ENCODE data around the gene PHF23. TPM values are rescaled to one million over a fixed set of nuclear protein-coding genes. Genes with fewer than 3 reads are reported as not detected.

PHF23 gene
- total RNA-seq, 2 donors from 2014 or later, result 25.9 to 52.4 TPM

DNA sequence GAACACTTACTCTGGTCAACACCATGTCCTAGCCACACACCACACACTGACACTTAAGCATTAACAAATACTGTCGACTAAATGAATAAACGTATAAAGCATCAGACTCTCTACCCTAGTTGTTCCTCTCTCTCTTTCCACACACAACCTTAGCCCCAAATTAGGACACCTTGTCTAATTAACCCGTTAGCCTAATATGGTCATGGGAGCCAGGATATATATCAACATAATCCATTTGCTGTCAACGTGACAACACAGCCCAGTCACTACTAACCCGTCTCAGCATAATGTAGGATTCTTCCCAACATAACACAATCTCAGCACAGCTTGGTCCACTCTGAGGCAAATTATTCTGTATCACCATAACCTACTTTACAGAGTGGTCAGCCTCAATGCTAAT lies 7.1 kb downstream of the PHF23 start:
- Mint-ChIP-seq H3K27ac (peak overlapping the region in 1 of 2 donors; percentile 18), H3K9me3 (no peaks in the 10 kb centered on the region), H3K36me3 (peaks cover 32 to 48% of the 10 kb centered on the region in 2 donors)
- ATAC-seq (no peak), DNase-seq (ENCODE audit: low spot score in 2 of 2) (no peak)

DNA sequence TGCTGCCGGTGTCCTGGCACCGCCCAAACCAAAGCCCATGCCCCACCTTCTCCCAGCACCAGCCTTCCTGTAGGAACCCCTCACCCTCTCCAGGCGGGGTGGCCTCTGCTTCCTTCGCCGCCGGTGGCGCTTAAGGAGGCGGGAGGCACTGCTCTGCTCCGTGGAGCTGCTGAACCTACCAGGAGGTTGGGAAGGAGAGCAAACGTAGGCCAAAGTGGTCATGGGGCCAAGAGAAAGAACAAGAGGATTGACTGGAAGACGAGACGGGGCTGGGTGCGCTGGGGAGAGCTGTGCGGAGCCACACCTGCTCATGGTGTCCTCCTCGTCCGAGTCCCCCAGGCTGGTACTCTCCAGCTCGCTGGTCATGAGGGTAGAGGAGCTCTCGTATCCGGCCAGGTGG lies 9.8 kb downstream of the PHF23 start:
- DNase-seq (ENCODE audit: low spot score in 2 of 2) (no peak), ATAC-seq (no peak)
- Mint-ChIP-seq H3K36me3 (peaks cover 25 to 36% of the 10 kb centered on the region in 2 donors), H3K9me3 (no peaks in the 10 kb centered on the region), H3K27ac (no peak overlapping the region)

DNA sequence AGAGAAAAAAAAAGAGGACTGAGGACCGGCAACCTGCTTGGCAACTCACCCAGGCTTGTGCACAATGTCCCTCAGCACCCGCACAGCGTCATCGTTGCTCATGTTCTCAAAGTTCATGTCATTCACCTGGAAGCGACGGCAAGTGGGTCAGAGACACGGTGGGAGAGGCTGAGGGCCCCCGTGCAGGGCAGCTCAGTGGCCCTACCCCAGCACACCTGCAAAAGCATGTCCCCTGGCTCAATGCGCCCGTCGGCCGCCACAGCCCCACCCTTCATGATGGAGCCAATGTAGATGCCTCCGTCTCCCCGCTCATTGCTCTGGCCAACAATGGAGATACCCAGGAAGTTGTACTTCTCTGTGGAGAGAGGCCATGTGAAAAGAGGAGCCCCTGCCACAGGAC lies 10.3 kb downstream of the PHF23 start:
- no peaks in the 10 kb centered on the region for H3K9me3 Mint-ChIP-seq
- ATAC-seq (no peak), DNase-seq (ENCODE audit: low spot score in 2 of 2) (no peak)
- H3K36me3 Mint-ChIP-seq, result peaks cover 23 to 37% of the 10 kb centered on the region in 2 donors
- H3K27ac Mint-ChIP-seq, result no peak overlapping the region

DNA sequence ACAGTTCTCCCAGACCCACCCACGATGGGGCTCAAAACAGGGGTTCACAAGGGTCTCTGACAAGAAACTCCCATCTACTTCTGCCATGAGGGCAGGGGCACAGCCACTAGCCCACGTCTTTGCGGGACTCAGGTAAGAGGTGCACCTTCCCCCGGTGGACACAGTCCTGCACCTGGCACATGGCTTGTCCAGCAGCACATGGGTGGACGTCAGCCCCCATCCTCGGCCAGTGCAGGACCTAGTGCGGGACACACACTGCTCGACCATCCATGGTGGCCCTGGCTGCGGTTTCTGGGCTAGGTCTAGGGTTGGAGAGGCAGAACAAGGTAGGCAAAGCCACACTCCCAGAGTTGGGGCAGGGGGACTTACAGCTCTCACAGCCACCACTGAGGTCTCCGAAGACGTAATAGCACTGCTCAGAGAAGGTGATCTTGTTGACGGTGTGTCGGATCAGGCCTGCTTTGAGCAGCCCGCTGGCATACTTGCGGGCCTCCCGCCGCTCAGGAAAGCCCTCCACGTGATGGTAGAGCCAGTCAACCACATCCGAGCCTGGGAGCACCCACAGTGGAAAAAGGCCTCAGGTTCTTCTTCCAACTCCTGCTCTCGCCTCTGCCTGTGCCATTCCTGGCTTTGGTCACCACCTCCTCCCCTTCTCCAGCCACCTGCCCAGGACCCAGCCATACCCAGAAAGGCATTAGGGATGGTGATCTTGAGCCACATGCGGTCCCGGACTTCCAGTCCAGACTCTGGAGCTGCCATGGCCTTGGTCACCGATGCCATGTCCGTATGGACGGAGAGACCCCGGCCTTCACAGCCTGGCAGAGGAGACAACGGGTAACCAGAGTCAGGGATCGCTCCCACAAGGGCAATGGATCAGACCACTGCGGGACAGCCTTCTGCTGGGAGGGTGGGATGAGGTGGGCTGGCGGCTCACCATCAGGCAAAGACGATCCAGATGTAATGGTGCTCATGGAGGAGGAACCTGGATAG lies 12.2 kb downstream of the PHF23 start:
- Mint-ChIP-seq H3K27ac (peak overlapping the region in 1 of 2 donors; percentile 59), H3K36me3 (peaks cover 8 to 28% of the 10 kb centered on the region in 2 donors), H3K9me3 (no peaks in the 10 kb centered on the region)
- DNase-seq (ENCODE audit: low spot score in 2 of 2), result no peak
- ATAC-seq, result peak in 1 of 2 donors; percentile 7

DNA sequence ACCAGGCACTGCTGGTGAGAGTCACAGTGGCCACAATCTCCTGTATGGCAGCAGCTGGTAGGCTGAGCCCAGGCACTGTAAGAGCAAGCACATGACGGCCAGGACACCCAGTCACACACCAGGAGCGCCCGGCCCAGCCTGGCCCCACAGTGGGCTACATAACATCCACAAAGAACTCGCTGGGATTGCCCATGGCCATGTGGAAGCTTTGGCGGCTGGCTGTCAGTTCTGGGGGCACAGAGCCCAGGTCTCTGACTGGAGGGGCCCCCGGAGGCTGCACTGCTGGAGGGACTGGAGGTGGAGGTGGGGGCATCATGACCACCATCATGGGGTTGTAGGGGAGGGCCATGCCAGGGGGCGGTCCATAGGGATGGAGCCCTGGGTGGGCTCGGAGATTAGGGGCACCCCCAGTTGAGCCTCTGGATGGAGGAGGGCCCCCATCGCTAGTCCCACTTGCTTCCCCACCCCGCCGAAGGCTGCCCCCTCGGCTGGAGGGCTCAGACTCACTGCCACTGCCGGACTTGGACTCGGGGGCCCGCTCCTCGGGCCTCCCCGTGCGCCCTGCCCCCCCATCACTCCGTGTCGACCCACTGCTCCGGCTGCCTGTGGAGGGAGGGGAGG lies 13.4 kb downstream of the PHF23 start:
- Mint-ChIP-seq H3K9me3 (no peaks in the 10 kb centered on the region), H3K27ac (peak overlapping the region in 1 of 2 donors; percentile 59), H3K36me3 (peaks cover 14 to 32% of the 10 kb centered on the region in 2 donors)
- no peak for ATAC-seq
- DNase-seq (ENCODE audit: low spot score in 2 of 2), result no peak

DNA sequence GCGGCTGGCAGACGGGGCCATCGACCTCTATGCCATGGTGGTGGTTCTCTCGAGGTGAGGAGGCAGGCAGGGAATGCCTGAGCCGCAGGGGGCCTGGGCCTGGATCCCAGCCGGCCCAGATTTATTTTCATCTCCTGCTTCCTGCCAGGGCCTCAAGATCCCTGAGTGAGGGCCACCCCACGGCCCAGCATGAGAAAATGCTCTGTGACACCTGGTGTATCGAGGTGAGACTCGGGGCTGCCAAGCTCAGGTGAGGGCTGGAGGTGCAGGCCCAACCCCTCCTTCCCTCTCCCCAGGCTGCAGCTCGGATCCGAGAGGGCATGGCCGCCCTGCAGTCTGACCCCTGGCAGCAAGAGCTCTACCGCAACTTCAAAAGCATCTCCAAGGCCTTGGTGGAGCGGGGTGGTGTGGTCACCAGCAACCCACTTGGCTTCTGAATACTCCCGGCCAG lies 14.6 kb downstream of the PHF23 start:
- Mint-ChIP-seq H3K27ac (no peak overlapping the region), H3K36me3 (peaks cover 20 to 43% of the 10 kb centered on the region in 2 donors), H3K9me3 (no peaks in the 10 kb centered on the region)
- DNase-seq (ENCODE audit: low spot score in 2 of 2), result no peak
- ATAC-seq, result no peak

DNA sequence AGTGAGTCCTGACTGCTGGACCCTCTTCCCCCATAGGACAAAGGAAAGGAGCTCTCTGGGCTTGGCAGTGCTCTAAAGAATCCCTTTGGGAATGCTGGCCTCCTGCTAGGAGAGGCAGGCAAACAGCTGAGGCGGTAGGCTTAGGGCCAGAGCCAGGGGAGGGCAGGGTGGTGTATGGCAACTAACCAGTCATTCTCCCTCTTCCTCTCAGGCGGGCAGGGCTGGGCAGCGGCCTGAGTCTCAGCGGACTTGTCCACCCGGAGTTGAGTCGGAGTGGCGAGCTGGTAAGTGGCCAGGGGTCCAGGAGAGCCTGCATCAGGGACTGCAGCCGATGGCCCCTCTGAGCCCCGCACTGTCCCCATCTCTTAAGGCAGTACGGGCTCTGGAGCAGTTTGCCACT lies 15.1 kb downstream of the PHF23 start:
- DNase-seq (ENCODE audit: low spot score in 2 of 2) (no peak), ATAC-seq (no peak)
- no peak overlapping the region for H3K27ac Mint-ChIP-seq
- H3K9me3 Mint-ChIP-seq, result no peaks in the 10 kb centered on the region
- H3K36me3 Mint-ChIP-seq, result peaks cover 20 to 41% of the 10 kb centered on the region in 2 donors

DNA sequence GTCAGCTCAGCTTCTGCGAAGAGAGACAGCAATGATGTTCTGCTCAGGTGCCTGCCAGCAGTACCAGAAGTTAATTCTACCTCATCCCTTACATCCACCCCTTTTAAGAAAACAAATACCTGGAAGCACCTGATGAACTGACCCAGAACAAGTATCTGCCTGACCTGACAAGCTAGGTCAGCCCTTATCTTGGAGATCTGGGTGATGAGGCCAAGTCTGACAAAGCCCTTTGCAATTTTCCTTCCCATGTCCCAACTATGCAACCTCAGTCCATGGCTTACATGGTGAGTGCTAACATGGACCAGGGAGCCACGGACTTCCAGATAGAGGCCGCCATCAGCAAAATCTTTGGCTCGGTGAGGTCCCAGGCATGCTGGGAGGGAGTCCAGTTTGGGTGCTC lies 15.9 kb downstream of the PHF23 start:
- no peak for DNase-seq (ENCODE audit: low spot score in 2 of 2)
- peak overlapping the region; percentile 1 to 10 for H3K27ac Mint-ChIP-seq
- H3K36me3 Mint-ChIP-seq, result peaks cover 20 to 36% of the 10 kb centered on the region in 2 donors
- no peaks in the 10 kb centered on the region for H3K9me3 Mint-ChIP-seq
- no peak for ATAC-seq

DNA sequence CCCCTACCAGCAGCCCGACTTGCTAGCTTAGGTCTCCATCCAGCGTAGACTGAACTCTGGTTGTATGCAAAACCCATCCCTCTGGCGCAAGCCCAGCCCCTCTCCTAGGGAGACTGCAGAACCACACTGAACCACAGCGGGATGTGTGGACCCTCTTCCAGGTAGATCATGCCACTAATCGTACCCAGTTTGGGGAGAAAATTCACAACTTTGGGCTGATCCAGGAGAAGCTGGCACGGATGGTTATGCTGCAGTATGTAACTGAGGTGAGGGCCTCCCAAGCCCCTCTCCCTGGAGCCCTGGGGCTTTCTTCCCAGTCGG lies 16.3 kb downstream of the PHF23 start:
- no peak for ATAC-seq
- Mint-ChIP-seq H3K36me3 (peaks cover 16 to 32% of the 10 kb centered on the region in 2 donors), H3K27ac (no peak overlapping the region), H3K9me3 (no peaks in the 10 kb centered on the region)
- DNase-seq (ENCODE audit: low spot score in 2 of 2), result no peak

DNA sequence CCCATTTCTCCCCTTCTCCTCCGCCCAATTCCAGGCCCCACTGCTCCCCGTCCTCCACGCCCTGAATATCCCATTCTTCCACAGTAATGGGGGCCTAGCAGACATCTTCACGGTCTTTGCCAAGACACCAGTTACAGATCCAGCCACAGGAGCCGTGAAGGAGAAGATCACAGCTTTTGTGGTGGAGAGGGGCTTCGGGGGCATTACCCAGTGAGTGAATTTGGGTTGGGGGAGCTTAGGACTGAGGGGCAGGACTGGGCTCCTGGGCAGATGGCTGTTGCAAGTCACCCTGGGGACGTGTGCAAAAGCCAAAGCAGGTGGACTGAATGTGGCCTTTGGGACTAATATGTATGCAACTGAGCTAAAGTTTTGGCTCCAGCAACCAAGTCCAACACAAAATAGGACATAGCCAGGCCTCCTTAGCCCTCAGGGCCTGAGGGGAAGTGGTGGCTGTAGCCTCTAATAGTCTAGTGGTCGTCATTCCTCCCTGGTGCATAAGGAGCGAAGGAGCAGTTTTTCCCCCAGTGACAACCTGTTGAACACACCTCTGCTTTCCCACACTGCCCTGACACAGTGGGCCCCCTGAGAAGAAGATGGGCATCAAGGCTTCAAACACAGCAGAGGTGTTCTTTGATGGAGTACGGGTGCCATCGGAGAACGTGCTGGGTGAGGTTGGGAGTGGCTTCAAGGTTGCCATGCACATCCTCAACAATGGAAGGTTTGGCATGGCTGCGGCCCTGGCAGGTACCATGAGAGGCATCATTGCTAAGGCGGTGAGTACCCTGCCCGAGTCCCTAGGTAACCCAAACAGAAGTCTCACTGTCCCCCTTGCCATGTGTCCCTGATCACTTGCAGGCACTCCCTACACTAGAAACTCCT lies 16.9 kb downstream of the PHF23 start:
- ATAC-seq (no peak), DNase-seq (ENCODE audit: low spot score in 2 of 2) (no peak)
- H3K36me3 Mint-ChIP-seq, result peaks cover 14 to 29% of the 10 kb centered on the region in 2 donors
- H3K9me3 Mint-ChIP-seq, result no peaks in the 10 kb centered on the region
- peak overlapping the region in 1 of 2 donors; percentile 72 for H3K27ac Mint-ChIP-seq

DNA sequence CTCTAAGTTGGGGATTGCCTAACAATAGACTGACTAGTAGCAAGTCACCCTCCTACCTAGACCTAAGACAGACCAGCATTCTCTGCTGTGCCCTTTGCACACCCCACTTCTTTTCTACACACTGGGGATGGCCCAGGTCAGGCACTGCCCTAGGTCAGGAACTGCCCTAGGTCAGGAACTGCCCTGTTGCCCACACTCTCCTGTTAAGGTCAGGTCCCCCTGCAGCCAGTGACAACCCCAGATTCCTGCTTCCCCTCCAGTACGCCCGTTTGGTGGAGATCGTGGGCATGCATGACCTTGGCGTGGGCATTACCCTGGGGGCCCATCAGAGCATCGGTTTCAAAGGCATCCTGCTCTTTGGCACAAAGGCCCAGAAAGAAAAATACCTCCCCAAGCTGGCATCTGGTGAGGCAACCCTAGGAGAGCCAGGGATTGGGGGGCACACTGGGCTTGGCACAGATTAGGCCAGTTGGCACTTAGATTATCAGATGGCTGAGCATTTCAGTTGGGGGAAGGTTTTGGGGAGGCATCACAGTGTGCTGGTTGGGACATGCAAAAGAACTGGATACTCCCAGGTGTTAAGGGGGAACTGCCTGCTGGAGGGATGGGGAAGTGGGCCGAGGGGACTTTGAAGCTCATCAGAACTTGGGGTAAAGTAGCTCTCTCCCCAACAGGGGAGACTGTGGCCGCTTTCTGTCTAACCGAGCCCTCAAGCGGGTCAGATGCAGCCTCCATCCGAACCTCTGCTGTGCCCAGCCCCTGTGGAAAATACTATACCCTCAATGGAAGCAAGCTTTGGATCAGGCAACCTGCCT lies 17.8 kb downstream of the PHF23 start:
- H3K27ac Mint-ChIP-seq, result peak overlapping the region; percentile 89 to 92
- DNase-seq (ENCODE audit: low spot score in 2 of 2), result no peak
- ATAC-seq, result no peak
- H3K9me3 Mint-ChIP-seq, result no peaks in the 10 kb centered on the region
- peaks cover 14 to 29% of the 10 kb centered on the region in 2 donors for H3K36me3 Mint-ChIP-seq

DNA sequence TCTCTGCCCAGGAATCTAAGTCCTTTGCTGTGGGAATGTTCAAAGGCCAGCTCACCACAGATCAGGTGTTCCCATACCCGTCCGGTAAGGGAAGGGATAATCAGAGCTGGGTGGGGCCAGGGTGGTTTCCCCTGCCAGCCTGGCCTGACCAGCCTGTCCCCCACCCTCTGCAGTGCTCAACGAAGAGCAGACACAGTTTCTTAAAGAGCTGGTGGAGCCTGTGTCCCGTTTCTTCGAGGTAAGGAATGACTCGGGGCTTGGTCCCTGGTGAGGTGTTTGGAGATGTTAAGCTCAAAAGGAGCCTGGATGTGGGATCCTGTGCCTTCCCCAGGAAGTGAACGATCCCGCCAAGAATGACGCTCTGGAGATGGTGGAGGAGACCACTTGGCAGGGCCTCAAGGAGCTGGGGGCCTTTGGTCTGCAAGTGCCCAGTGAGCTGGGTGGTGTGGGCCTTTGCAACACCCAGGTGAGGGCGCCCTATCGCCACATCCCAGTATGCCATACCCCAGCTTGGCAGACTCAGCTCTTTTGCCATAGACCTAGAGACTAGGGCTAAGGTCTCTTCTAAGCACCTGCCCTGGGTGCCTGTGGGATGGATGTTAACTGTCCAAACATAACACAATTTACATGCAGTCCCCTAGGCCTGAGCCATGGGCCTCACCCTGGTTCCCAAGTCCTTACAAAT lies 18.5 kb downstream of the PHF23 start:
- ATAC-seq (peak; percentile 44 to 53), DNase-seq (ENCODE audit: low spot score in 2 of 2) (peak in 1 of 2 donors; percentile 68)
- Mint-ChIP-seq H3K9me3 (no peaks in the 10 kb centered on the region), H3K27ac (peak overlapping the region; percentile 89 to 92), H3K36me3 (peaks cover 14 to 29% of the 10 kb centered on the region in 2 donors)

DNA sequence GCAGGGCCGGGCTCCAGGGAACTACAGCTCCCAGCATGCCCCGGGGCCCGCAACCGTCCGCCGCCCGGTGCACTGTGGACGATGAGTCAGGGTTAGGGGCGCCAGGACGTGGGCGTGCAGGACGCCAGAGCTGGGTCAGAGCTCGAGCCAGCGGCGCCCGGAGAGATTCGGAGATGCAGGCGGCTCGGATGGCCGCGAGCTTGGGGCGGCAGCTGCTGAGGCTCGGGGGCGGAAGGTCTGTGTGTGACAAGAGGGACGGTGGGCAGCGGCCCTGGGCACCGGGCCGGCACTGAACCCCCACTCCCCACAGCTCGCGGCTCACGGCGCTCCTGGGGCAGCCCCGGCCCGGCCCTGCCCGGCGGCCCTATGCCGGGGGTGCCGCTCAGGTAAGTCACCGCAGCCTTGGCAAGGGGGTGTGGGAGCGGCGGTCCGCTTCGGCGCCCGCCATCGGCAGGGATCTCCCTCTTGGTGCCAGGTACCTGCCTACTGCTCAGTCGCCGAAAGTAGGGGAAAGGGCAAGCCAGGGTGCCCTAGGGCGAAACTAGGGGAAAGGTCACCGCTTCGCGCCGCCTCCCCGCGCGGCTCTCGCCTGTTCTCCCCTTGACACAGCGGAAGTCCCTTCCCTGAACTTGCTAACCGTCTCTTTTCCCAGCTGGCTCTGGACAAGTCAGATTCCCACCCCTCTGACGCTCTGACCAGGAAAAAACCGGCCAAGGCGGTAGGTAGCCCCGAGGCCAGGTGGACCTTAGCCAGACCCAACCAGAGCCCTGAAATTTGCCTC lies 19.3 kb downstream of the PHF23 start, which contains the start of the genes ACADVL and DLG4:
ACADVL (plus strand) TSS at position 127 of the 781 bp plus-strand sequence; CDS start at position 174, 47 bp downstream.
DLG4 (minus strand) TSS at position 25 of the 781 bp plus-strand sequence.
- ATAC-seq (peak; percentile 81 to 87), DNase-seq (ENCODE audit: low spot score in 2 of 2) (peak; percentile 82 to 89)
- Mint-ChIP-seq H3K9me3 (no peaks in the 10 kb centered on the region), H3K27ac (peak within 1 kb of the TSS; percentile 89 to 98), H3K36me3 (peaks cover 14 to 29% of the 10 kb centered on the region in 2 donors)

DNA sequence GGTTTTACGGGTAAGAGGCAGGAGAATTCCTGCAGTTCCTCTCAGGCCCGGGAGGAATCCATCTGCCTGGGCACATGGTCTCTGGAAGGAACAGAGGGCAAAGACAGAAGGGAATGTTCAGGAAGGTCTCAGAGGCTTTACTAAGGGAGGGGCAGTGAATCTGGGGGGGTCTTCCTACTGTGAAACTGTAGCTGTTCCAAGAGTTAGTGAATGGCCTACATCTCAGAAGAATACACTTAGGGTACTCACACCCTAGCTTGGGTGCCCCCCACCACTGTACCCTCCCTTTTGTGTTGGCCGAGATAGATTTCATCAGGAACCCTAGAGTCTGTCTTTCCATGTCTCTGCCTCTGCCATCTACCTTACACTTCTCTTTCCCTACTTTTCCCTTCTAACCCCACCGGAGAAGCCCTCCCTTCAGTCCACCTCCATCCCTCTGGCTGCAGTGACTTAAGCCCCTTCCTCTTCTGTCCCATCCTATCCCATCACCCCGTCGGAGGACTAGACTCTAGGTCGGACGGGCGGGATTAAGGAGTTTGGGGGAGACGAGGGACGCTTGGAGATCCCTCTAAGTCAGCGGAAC lies 19.9 kb downstream of the PHF23 start:
- Mint-ChIP-seq H3K36me3 (peaks cover 14 to 29% of the 10 kb centered on the region in 2 donors), H3K9me3 (no peaks in the 10 kb centered on the region), H3K27ac (peak overlapping the region; percentile 89 to 98)
- DNase-seq (ENCODE audit: low spot score in 2 of 2) (no peak), ATAC-seq (no peak)
